A172 (cell line): ENCODE data around the gene GID4. TPM values are rescaled to one million over a fixed set of nuclear protein-coding genes. Genes with fewer than 3 reads are reported as not detected.

Experiments
- DNase-seq: peaks from one replicate; pipeline ENCODE4 v3.0.0-alpha.2; 2015; ENCODE audit warnings: low spot score
- total RNA-seq: library from RNA; depleted of rRNA; stranded (reverse); fragments of >200 nt; shearing (Covaris generic); gene quantifications from 2 replicates; pipeline ENCODE4 v1.2.3, GENCODE V29; 2014

The GID4 gene
- total RNA-seq, 1 experiment from 2014 or later, result 7.7 TPM

DNA sequence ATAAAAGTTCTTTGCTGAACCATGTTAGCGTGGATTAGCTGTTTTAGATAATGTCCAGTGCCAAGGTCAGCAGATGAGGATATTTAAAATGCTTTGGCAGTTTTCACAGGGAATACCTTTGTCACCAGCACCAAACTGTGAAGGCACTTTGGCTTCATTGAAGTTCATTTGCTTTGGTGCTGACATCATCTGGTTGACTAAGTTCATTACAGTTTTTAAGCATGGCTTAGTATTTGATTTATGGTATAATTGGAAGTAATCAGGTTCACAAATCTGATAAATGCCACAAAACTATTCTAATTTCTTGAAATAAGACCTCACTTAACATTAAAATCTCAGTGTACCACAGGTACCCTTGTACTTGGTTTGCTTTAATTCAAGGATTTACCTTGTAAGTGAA, 4.3 kb downstream of the GID4 start:
- no peak for DNase-seq

DNA sequence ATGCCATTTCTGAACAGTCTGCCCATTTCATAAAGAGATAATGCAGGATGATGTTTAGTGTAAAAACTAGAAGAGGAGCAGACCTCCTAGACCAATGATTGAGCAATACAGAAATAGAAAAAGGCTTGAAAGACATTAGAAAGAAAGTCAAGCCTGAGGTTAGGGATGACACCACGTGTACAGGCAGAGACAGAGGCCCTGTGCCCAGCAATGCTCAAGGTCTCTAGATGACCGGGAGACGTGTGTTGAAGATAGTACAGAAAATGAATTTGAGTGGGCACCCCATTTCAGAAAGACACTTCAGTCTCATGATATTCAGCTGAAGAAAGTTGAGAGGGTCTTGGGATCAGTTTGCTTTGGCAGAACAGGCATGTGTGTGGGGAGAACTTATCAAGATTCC, 5.4 kb downstream of the GID4 start:
- no peak for DNase-seq

DNA sequence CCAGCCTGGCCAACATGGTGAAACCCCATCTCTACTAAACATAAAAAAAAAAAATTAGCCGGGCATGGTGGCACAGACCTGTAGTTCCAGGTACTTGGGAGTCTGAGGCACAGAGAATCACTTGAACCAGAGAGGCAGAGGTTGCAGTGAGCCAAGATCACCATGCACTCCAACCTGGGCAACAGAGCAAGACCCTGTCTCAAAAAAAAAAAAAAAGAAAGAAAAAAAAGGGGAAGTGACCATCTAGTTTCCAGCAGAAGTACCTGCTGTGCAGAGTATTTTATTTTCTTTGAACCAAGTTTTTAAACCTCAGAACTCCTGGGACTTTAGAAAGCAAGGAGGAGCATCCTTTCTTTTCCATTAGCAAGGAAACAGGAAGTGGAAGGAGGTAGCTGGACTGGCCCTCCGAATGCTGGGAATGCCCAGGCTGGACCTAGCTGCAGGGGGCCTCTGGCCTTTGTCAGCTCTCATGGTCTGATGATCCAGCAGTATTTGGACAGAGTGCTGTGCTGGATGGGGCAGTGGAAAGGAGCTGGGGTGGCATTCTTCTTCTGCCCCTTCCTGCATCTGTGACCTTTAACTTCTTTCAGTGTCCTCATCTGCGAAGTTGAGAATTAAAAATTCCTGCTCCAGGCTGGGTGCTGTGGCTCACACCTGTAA, 6.6 kb downstream of the GID4 start:
- no peak for DNase-seq

DNA sequence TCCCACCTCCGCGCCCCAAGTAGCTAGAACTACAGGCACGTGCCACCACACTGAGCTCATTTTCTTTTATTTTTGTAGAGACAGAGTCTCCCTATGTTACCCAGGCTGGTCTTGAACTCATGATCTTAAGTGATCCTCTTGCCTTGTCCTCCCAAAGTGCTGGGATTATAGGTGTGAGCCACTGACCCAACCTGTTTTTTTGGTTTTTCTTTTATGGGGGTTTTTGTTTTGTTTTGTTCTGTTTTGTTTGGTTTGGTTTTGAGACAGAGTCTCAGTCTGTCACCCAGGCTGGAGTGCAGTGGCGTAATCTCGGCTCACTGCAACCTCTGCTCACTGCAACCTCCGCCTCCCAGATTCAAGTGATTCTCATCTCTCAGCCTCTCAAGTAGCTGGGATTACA, 16.4 kb downstream of the GID4 start:
- DNase-seq, result no peak

DNA sequence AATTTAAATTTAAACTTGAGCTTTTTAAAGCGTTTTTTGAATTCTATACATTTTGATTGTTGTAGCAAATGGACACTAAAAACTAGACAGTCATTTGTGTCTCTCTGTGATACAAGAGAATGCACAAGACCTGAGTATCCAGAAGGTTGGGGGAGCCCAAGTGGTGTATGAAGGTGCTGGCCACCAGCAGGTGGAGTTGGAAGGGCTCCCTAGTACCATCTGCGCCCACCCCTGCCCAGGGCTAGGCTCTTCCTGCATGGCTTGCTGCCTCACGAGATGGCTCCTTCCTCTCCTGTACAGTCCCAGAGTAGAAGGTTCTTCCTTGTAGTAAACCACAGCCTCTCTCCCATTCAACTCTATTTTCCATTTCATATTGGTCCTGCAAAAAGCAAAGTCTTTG, 17.0 kb downstream of the GID4 start:
- DNase-seq, result no peak

DNA sequence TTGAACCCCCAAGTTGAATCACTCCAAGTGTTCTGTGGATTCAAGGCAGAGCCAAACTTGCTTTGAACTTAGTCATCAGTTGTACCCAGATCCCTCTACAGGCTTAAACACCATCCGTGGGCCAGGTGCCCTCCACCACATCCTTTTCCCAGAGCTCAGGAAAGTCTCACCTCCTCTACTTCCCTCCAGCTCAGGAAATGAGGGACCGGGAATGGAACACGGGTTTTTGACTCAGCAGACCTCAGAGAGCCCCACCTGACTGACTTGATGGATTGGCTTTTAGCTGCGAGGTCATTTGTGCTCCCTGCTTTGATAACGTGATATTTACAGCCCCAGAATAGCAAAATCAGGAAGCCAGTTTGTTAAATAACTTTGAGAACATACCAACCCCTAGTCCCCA, 20.1 kb downstream of the GID4 start:
- peak; percentile 60 for DNase-seq

DNA sequence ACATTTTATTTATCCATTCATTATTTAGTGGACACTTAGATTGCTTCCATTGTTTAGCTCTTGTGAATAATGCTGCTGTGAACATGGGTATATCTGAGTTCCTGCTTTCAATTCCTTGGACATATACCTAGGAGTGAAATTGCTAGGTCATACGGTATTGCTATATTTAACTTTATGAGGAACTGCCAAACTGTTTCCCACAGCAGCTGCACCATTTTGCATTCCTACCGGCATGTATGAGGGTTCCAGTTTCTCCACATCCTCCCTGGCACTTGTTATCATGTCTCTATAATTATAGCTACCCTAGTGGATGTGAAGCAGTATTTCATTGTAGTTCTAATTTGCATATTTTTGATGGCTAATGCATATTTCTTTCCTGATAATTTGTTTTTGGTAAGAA, 24.8 kb downstream of the GID4 start:
- no peak for DNase-seq

DNA sequence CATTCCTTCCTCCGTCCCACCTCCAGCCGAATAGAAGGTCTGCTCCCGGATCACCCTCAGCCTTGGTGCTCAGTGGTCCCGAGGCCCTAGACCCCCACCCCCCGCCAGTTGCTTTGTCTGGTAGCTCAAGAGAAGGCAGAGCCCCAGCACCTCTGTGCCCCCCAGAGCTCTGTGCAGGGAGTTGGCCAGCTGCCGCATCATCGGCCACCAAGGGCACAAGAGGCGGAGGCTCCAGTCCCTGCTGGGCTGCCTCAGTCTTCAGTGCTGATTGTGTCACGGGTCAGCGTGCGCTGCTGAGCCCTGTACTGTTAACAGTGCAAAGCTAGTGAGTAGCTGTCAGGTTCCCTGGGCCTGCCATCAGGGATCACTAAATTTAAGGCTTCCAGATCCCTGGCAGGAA, 26.3 kb downstream of the GID4 start:
- DNase-seq, result no peak

DNA sequence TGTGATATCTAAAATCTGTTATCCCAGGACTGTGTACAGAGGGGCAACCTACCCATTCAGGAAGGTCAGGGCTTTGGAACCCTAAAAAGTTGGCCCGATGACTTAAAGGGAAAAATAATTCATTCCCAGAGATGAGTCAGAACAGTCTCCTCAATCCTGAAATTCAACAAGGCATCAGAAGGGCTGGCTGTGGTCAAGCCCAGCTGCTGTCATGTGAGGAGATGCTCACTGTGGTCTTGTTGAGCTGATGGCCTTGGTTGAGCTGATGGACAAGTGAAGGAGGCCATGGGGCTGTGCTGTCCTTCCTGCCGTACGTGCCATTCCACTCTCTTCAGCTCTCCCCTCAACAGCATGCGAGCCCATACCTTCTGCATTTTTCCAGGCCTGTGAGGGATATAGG, 27.7 kb downstream of the GID4 start:
- DNase-seq, result no peak

DNA sequence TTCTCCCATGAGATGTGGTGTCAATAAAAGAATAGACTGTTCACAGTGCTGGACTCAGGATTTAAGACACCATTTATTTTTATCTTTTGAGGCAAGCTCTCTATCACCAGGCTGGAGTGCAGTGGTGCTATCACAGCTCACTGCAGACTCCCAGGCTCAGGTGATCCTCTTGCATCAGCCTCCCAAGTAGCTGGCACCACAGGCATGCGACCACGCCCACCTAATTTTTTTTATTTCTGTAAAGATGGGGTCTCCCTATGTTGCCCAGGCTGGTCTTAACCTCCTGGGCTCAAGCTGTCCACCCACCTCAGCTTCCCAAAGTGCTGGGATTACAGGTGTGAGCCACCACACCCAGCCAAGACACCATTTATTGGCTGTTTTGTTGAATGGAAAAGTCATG, 29.9 kb downstream of the GID4 start:
- no peak for DNase-seq

DNA sequence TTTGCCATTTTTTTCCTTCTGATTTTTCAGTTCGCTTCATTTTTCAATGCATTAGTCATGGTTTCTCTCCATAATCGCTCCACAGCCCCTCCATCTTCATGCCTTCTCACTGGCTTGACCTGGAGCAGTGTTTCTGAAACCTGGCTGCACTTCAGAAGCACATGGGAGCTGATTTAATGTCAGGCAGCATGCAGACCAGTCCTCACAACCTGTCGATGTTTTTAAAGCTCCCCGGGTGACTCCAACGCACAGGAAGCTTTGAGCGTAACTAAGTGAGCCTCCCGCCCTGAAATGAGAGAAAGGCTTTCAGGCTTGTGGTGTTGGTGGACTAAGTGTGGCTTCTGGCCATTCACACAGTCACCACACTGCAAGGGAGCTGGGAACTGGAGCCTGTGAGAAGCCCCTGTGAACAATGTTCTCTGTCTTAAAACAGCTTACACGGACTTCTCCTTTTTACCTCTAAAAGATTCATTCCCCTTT, 31.7 kb downstream of the GID4 start:
- no peak for DNase-seq

DNA sequence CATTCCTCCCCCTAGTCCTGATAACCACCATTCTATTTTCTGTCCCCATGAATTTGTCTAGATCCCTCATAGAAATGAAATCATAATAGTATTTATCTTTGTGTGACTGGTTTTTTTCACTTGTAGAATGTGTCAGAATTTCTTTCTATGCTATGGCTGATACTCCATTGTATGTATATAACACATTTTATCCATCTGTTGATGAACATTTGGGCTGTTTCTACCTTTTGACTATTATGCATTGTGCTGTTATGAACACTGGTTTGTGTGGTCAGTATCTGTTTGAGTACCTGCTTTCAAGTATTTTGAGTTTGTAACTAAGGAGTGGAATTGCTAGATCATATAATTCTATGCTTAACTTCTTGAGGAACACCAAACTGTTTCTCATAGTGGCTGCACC, 32.5 kb downstream of the GID4 start:
- DNase-seq, result no peak

DNA sequence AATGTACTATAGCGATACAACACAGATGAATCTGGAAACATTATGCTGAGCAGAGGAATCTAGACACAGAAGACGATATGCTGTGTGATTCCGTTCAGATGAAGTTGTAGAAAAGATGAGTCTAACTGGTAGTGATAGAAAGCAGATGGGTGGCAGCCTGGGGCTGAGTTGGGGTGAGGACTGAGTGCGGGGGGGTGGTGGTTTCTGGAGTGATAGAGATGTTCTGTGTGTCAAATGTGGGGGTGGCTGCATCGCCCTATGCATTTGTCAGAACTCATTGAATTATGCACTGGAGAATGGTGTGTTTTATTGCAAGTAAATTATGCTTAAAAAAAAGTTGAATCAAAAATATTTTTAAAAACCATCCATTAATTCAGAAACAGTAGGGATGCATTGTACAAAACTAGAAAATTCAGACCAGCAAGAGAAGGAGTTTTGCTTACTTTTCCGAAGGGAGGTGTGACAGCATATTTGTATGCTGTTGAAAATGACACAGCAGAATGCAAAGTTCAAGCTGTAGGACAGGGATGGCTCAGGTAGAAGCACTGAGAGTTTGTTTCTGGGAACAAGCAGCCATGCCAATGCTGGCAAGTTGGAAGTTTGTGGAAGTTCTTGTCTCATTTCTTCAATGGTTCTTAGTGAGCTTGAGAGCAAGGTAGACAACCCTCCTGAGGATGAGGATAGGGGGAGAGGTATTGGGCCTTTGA, 35.5 kb downstream of the GID4 start:
- no peak for DNase-seq

DNA sequence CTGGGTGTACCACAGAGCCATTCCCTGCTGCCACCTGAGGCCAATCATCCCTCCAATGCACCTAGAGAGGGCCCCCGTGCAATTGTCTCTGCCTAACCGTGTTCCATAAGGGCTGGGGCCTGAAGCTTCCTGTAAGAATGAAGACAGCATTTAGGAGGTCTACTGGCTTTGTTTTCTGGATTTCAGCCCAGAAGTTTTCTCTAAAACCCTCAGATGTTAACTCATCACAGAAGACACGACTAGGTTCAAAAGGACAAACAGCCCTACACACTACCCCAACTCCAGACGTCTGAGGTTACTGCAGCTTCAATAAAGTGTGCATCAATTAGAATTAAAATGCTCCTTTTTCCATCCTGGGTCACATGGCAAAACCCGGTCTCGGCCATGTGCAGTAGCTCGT, 37.7 kb downstream of the GID4 start:
- no peak for DNase-seq

DNA sequence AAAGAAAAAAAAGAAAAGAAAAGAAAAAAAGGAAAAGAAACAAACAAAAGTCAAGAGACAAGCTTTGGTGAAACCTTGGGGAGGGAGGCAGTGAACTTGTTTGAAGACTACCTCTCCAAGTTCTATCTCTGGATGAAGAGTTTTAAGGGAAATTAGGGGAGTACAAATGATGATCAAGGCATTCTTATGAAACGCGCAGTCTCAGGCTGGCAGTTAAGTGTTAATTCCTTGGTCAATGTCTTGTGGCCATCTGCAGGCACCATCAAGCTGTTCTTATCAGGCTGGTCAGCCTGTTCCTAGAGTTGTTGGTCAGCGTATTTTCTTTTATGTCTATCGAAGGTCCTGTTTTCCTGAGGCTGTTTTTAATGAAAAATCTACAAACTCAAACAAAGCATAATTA, 40.3 kb downstream of the GID4 start:
- DNase-seq, result no peak

DNA sequence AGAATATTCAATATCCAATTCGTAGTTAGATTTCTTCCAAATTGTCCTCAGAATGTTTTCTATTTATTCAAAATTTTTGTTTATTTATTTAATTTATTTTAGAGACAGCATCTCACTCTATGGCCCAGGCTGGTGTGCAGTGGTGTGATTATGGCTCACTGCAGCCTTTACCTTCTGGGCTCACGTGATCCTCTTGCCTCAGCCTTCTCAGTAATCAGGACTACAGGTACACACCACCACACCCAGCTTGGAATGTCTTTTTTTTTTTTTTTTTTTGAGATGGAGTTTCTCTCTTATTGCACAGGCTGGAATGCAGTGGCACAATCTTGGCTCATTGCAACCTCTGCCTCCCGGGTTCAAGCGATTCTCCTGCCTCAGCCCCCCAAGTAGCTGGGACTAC, 45.0 kb downstream of the GID4 start:
- no peak for DNase-seq

DNA sequence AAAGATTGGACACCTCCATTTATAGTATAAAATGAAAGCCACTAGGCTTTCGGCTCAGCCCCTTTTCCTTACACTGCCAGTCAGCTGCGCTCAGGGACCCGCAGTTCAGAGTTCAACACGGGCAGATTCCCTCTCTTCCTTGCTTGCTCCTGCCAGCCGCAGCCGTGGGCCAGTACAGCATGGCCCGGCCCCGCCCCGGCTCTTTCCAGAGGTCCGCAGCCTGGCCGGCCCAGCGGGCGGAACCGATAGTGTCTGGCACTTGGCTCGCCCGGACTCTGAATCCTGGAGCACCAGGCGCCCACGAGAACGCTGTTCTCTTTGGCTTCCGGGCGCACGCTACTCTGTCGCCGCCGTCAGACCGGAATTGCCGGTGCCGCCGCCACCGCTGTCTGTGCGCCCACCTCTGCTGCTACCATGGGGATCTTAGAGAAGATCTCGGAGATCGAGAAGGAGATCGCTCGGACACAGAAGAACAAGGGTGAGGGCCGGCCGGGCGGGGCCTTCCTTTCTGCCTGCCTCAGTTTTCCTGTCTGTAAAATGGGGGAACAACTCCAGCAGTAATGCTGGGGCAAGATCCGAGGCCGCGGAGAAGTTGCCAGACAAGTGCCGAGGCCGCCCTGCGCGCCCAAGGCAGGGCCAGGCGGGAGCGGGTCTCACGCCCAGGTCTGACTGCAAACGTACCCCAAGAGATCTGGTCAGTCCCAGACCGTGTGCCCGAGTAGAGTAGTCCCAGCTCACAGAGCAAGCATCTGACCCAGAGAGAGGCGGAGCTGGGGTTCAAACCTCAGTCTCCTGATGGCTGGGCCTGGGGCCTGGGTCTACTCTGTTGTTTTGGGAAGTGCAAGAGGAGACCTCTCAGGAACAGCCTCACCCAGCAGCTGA, 48.6 kb downstream of the GID4 start, which contains the start of gene DRG2:
TSS of gene DRG2 (plus strand) at position 339 of the 882 bp plus-strand sequence. CDS start at position 415, 76 bp downstream.
- DNase-seq, result peak; percentile 83

DNA sequence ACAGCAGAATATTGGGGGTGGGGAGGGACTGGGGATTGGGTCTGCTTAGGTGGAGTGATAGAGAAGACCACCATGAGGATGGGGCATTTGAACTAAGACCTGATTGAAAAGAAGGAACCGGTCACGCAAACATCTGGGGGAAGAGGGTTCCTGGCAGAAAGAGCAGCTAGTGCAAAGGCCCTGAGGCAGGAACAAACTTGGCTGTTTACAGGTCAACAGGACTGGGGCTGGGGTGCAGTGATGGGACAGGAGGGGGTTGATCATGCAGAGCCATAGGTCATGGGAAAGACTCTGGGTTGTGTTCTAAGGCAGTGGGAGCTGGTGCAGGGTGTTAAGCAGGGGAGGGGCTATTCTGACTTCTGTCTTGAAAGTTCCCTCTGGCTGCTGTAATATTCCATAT, 50.4 kb downstream of the GID4 start:
- DNase-seq, result no peak

DNA sequence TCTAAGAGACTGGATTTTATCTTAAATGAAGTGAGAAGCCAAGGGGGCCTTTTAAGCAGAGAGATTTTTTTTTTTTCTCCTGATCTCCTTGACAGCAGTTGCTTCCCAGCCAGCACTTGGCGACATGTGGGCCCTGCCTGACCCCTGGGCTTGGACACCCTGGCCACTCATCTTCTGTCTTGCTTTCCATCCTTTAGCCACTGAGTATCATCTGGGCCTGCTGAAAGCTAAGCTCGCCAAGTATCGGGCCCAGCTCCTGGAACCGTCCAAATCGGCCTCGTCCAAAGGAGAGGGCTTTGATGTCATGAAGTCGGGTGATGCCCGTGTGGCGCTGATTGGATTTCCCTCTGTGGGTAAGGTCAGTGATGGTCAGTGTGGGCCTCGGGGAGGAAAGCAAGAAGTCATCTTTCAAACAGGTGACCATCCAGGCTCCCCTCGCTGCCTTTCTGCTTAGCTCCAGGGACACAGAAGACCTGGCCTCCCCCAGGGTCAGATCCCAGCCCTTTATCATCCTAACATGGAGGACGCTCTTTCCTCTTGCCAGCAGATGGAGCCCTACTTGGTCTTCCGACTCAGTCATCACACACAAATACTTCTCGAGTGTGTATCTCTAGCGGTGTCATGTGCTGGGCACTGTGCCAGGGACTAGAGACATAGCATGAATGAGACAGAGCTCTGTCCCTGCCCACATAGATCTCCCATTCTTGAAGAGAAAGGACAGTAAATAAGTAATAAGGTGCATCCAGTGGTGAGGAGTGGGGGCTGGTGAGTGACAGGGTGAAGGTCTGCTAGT, 54.6 kb downstream of the GID4 start:
- DNase-seq, result peak; percentile 56

DNA sequence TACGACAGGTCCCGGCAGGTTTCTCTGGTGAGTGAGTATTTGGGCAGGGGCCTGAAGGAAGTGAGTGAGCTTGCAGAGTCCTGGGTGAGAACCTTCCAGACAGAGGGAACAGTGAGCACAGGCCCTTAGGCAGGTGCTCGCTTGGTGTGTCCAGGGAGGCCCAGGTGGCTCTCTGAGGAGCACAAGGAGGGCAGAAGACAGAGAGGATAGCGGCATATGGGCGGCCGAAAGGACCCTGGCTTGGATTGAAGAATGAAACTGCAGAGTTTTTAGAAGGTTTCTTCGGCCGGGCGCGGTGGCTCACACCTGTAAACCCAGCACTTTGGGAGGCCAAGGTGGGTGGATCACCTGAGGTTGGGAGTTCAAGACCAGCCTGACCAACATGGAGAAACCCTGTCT, 55.2 kb downstream of the GID4 start:
- DNase-seq, result no peak

DNA sequence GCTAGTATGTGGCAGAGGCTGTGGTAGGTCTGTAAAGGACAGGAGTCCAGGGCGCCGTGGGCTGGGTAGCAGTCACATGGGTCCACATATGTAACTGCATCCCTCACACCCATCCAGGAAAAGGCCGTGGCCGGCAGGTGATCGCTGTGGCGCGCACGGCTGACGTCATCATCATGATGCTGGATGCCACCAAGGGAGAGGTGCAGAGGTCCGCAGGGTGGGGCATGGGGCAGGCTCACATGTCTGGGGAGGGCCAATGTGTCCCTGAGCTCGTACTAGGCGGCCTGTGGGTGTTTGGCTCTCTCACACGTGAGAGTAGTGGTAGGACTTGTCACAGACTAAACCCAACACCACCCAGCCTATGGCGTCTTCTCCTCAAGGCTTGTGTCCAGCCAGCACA, 60.3 kb downstream of the GID4 start:
- DNase-seq, result no peak

DNA sequence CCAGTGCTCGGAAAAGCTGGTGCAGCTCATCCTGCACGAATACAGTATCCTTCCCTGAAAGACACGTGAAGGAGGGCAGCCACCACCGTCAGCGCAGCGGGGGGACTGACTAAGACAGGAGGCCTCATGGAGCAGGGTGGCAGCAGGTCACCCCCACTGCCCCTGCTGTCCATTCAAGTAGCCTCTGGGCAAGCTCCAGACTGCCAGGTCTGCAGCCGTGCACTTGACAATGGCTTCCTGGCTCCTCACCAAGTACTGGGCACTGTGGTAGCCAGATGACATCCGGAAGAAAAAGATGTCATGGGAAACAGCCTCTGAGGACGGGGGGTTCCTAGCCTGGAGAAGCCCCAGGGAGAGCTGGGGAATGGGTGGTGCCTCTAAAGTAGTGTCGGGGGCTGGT, 61.4 kb downstream of the GID4 start:
- no peak for DNase-seq
